Fibroblast of gingiva (primary cell): ENCODE measurements around the gene RAB2B.
"Not testable (repeated sequence)": the region's sequence is repeated elsewhere in the genome, so short reads cannot be mapped to it uniquely, and the experiment has no call there.

ENCODE experiments used
- DNase-seq: peaks from one replicate; pipeline ENCODE4 v3.0.0-alpha.2; 2011; ENCODE audit warnings: low read depth

RAB2B gene

DNA sequence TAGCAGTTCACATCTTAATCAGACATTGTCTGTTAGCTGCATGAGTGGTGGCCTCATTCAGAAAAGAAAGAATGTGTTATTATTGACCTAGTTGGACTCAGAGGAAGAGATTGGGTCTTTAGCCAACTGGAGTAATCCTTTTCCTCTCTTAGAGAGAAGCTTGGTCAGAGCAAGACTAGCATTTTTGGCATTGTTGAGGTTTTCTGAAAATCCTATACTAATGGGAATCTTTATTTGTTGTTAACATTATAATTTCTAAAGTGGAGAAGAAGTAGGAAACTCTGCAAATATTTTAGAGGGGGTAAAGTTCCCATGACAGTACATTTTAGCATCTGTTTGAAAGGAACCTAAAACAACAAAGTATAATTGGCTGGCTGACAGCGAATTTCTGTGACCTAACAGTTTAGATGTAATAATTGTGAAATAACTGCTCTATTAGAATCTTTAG, 9.9 kb upstream of the RAB2B start:
- DNase-seq: peak; percentile 83

DNA sequence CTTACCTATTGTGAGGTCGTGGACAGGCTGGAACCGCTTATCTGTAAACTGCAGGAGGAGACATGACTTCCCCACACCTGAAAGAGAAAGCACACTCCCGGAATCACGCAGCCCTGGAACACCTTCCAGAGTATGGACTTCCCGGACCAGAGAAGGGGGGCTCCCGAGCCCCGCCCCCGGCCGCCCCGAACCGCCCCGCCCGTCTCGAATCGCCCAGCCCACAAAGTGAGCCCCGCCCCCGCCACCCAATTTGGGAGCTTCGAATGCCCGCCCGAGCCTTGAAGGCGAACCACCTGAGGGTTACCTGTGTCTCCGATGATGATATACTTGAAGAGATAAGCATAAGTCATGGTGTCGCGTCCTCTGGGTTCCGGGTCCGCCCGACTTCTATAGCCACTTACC, 235 bp downstream of the RAB2B start:
- no peak for DNase-seq

DNA sequence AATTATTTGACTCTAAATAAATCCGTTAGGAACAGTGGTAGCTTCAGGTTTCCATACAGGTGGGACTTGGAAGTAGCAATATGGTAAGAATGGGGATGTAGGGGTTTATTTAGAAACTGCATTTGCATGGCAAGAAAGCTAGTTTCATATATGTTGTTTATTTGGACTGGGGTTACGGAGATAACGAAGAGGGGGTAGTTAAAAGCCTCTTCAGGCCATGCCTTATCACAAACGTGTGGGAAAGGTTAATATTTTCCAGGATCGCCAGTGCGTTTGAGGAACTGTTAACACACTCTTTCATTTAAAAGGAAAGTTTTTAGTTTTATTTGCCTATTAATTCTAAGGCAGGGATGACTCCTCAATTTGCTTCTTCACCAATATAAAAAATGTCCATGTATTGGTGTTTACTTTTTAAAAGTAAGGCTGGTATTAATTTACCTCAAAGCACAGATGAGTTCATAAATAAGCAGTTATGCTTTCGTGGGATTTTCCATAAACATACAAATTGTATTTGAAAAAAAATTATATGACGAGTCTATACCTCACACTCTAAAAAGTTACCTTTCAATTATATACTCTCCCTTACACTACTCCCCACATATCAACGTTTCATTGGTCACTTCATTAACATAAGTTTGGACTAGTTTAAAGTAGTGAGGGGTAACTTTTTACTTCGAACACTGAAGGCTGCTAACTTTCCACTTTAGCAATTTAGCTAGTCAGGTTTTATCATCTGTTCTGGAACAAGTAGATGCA, 814 bp downstream of the RAB2B start:
- no peak for DNase-seq

DNA sequence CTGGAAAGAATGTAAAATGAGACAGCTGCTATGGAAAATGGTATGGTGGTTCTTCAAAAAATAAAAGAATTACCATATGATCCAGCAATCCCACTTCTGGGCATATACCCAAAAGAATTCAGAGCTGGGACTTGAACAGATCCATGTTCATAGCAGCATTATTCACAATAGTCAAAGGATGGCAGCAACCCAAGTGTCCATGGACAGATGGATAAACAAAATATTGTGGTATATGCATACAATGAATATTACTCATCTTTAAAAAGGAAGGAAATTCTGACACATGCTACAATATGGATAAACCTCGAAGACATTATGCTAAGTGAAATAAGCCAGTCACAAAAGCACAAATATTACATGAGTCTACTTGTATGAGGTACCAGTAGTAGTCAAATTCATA, 9.1 kb downstream of the RAB2B start:
- DNase-seq: peak; percentile 83

DNA sequence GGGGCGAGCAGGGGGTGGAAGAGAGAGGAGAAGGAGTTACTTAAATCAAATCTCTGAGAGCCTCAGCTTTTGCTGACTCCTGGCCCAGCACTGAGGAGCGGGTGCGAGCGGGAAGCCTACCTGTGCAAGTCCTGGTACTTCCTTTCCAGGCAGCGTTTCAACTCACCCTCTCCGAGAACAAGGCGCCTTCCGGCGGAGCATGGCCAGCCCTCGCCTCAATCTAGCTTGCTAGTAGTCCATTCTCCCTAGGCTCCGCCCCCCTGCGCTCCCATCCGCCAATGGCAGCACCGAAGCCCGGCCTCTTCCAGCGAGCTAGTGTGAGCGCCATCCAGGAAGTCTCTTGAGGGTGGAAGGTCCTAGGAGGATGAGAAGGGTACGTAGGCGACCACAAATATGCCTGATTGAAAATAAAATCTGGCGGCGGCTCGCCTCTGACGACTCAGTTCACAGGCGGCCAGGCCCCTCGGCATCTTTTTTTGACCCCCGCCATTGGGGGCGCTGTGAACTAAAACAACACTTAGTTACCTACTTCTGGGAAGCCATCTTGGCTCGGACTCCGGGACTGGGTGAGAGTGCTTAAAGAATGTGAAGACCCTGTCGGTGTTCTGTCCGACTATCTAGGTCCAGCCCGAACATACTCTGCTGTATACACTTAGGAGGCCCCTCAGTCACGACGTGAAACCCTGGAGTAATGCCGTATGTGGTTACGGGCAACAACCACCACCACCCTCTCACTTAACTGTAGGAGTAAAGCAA, 20.7 kb downstream of the RAB2B start, which contains the start of gene CHD8:
Gene CHD8, minus strand, starts transcription at position 212 of the 756 bp plus-strand sequence. CDS start 24,480 bp downstream, outside the sequence.
- peak; percentile 100 for DNase-seq

DNA sequence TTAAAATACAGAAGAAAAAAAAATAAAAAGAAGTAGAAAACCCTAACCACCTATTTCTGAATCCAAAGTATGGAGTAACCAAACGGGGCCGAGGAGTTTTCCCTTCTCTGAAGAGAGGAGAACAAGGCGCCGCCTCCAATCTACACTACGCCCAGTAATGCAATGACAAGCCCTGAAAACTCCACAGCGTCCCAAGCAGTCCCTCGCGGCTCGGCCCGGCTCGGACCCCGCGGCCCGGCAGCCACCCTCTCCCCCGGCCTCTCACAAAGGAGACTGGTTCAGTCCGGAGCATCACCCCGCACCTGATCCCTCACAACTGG, 21.2 kb downstream of the RAB2B start:
- DNase-seq: peak; percentile 13

DNA sequence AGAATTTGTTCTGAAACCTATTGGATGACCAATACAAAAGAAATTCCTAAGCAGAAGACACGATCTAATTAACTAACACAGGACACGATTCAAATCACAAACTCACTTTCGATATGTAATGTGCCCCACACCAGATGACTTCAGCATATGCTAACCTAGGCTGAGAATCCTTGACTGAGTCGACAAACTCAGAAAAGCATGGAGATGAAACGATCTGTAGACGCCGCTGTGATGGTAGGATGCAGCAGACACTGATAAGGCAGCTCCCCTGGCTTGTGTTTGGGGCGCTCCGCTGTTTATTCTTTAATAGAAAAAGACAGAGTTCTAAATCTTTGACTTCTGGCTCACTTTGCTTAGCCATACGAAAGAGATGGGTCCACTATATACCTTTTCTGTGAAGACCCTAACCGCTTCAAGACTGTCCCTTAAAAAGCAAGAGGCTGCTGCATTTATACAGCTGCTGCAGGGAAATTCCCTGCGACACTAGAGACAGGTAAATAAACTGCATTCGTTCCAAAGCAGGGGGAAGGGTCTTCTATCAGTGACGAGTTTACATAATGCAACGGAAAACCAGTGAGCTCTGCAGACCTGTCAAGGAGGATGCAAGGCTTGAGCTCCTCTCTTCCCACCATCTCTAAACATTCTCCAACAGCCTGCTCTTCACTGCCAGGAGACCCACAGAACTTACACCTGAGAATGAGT, 21.8 kb downstream of the RAB2B start:
- no peak for DNase-seq

DNA sequence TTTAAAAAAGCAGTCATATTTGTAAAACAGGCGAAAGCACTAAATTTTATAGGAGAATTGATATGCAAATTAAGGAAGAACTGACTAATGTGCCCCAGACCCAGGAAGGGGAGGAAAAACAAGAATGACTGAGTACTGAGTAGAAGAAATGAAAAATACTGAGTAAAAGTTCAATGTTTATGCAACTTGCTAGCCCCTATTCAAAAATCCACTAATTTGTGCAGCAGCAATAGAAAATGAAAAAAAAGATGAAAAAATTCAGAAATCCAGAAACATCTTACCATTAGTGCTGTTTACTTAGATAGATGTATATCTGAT, 26.9 kb downstream of the RAB2B start:
- DNase-seq: no peak

DNA sequence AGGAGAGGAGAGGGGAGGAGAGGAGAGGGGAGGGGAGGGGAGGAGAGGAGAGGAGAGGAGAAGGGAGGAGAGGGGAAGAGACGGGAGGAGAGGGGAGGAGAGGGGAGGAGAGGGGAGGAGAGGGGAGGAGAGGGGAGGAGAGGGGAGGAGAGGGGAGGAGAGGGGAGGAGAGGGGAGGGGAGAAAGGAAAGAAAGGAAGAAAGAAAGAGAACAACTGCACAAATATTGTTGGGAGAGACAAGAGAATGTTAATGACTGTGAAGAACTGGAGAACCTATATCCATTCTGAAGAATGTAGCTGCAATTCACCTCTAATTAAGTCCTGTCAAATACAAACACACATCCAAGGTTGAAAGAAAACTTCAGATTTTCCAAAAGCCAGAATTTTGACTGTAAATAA, 34.1 kb downstream of the RAB2B start:
- not testable (repeated sequence) for DNase-seq

DNA sequence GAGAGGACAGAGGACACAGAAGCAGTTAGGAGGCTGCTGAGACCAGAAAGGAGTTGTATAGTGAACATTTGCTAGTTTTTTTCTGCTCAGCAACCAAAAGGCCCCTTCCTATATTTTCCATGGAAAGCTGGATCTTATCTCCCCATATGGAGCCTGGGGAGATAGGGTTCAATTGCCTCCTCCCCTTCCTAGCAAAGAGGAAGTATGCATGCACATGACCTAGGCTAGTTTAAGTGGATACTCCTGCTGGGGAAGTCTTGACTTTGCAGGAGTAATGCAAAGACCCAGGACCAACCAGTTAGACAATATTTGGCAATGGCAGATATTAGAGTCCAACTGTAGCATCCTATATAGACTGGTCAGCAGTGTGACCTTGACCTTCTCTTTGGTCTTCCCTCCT, 35.9 kb downstream of the RAB2B start:
- DNase-seq: no peak

DNA sequence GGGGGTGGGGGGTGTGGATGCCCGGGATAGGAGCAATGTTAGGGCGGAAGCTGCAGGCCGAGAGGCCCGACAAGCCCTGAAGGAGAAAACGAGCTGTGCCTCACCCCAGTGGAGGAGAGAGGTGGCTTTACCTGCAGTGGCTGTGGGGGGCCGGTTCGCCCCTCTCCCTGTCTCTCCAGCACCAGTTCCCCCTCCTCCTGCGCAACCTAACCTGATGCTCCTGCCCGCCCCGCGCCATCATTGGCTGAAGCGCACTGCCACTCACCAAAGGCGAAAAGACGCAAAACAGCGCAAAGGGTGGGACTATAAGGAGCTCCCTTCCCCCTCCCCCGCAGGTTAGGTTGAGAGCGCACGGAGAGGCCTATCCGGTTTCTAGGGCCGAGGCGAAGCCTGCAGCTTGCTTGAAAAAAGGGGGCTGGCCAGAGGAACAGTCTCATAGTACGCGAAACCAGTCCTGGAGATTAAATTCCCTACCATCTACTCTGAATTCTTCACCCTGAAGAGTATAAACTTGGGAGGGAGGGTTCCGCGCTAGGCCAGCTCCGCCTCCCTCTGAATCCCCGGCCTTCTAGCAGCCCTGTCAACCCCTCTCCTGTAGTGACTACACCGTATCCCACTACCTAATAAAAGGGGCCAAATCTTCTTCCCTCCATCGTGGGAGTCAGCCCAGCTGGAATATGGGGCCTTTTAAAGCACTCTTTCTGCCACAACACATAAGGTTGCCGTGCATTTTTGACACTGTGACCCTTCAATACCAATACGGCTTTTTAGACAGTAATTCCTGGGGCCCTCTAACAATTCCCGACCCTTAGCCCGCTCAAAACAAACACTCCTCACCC, 39.5 kb downstream of the RAB2B start:
- peak; percentile 100 for DNase-seq

DNA sequence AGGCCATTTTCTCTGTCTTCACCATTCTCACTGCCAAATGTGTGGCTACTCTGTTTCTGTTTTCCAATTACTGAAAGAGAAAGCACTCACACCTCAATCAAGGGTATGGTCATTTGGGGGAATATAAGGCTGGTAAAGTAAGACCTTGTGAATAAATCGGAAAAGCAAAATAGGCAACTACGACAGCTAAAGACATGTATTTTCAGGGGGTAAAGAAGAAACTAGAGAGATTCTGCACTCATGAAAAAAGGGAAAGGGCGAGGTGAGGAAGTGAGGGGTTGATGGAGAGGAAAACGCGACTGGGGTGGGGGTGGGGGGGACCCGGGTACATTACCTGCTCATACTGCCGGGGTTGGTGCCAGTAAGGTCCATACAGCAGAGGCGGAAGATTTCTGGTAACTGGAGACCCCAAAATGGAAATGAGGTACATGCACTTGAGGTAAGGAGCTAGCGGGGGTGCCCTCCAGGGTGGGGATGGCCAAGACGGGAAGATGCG, 40.1 kb downstream of the RAB2B start:
- DNase-seq: no peak

DNA sequence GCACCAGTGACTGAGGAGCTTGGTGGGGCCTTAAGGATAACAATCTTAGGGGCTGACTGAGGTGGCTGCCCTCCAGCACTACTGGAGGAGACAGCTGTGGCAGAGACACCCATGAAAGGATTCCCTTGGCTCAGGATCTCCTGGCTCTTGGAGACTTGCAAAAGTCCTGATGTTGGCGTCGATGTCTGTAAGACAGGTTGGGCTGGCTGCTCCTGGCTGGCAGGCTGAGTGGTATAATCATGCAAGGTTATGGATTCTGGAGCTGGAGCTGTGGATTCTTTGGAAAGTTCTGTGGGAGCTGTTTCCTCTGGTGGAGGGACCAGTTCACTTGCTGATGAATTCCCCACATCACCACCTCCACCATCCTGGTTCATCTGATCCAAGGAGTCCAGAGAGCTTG, 45.6 kb downstream of the RAB2B start:
- no peak for DNase-seq

DNA sequence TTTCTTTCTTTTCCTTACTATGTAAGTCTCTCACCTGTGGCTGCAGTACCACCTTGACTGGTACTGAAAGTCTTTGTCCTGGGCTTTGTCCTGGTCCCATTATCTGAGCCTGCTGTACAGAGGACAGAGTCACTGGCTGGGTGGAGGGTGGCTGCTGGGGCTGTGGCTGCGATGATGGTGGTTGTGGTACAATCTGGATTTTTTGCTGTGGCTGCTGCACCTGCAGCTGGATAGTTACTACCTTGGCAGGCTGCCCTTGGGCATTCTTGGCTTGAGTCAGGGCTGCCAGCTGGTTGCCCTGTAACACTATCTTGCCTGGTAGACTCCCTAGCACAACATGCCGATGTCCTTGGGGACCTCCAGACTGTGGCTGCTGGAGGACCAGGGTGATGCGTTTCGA, 47.8 kb downstream of the RAB2B start:
- DNase-seq: peak; percentile 3

DNA sequence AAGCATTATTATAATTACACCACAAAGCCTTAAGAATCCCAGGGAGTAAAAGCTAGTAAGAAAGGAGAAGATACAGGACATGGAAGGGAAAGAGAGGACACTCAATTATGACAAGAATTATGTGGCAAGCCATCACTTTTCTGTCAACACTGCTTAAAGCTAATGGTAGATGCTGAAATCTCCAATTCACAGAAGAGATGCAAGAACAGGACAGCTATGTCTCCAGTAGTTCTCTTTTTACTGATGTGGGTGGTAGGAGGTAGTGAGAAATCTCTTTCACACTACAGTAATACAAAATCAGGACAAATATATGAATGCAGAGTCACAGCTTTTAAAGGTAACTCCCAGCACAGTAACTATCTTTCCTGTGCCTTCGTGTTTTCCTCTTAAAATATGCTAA, 50.1 kb downstream of the RAB2B start:
- no peak for DNase-seq

DNA sequence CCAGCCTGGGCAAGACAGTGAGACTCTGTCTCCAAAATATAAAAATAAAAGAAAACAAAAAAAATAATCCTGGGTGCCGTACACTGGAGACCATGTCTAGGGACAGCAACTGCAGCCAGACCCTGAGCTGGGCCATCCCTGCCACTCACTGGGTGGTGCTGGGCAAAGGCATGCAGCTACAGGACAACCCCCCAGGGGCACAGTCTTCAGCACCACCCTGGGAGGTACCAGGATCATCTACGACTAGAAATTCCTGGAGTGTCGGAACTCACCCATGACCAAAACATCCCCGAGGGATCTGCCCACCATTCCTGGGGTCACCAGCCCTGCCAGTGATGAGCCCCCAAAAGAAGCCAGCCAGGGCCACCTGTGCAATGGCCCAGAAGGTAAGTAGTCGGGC, 57.2 kb downstream of the RAB2B start:
- DNase-seq: no peak

DNA sequence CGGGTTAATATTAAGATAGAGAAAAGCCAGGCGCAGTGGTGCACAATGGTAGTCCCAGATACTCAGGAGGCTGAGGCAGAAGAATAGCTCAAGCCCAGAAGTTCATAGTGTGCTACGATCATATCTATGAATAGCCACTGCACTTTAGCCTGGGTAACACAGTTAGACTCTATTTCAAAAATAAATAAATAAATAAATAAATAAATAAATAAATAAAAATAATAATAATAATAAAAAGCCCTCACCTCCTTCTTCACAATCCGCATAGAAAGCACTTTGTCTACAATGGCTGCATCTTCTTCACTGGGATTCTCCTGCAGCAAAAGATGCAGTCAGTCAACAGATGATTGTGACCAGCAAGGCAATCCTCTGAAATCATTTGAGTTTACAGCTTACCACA, 61.4 kb downstream of the RAB2B start:
- DNase-seq: no peak

DNA sequence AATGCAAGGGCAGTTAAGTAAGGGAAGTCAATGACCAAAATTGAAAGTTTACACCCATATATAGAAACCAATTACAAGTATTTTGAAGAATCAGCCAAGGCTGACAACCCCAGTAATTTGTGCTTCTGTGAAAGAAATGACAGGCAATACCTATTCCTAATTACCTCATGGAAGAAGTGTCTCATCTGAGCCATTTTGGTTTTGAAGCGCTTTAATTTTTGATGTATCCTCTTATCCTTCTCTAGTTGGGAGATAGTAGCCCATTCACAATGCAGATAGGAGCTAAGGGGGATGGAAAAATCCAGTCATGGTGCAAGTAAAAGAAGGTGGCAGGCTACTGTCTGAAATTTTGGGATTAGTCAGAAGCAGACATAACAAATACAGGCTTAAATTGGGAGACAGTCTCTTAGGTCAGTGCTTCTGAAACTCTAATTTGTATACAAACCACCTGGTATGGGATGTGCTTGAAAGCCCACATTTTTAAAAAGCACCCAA, 62.6 kb downstream of the RAB2B start:
- DNase-seq: no peak
